ENCODE measurements around the gene OBI1. TPM values are rescaled to one million over a fixed set of nuclear protein-coding genes. Genes with fewer than 3 reads are reported as not detected.
A peak's percentile ranks its signal among the peaks of the same experiment; 100 is the strongest.

The OBI1 gene
- total RNA-seq, 1 donor from 2014 or later, result 21.4 TPM

GRCh38 chr13:78604782-78605611 is 54.0 kb downstream of the OBI1 start:
- DNase-seq, result no peak
- H3K4me1 Mint-ChIP-seq, result peaks cover 35% of the 10 kb centered on the region
- no peaks in the 10 kb centered on the region for H3K9me3 Mint-ChIP-seq
- intact Hi-C loops (cut with micrococcal nuclease), result loop anchor here (1.0 to 5.0 kb wide), 2 partner anchors 11 to 688 kb away; partner anchors contain the start of gene EDNRB
- H3K36me3 Mint-ChIP-seq (ENCODE audit: low read depth), result peaks cover 15% of the 10 kb centered on the region
- no peak overlapping the region for H3K27ac Mint-ChIP-seq
- H3K27me3 Mint-ChIP-seq, result peaks cover 86% of the 10 kb centered on the region
- H3K4me3 Mint-ChIP-seq, result no peak overlapping the region

- Mint-ChIP-seq H3K9me3 (no peaks in the 10 kb centered on the region), H3K36me3 (ENCODE audit: low read depth) (peaks cover 15% of the 10 kb centered on the region), H3K4me1 (peaks cover 31% of the 10 kb centered on the region), H3K27ac (peak within 1 kb of the TSS; percentile 76), H3K27me3 (peaks cover 88% of the 10 kb centered on the region), H3K4me3 (peak within 1 kb of the TSS; percentile 80)
- DNase-seq, result peak; percentile 91
- intact Hi-C loops (cut with micrococcal nuclease), result loop anchor here (2.0 to 5.0 kb wide), 2 partner anchors 55 to 686 kb away; partner anchors contain the start of genes EDNRB and OBI1
These were observed 55.6 kb downstream of the OBI1 start, which contains the start of gene POU4F1 for GRCh38 chr13:78603240-78603957. TSS of gene POU4F1 (minus strand) at chr13:78603552. CDS start at chr13:78603326, 226 bp downstream.

- intact Hi-C loops (cut with micrococcal nuclease), result loop anchor here (2.0 to 5.0 kb wide), 2 partner anchors 56 to 685 kb away; partner anchors contain the start of genes EDNRB and OBI1
- Mint-ChIP-seq H3K4me3 (peak overlapping the region; percentile 80), H3K9me3 (no peaks in the 10 kb centered on the region), H3K27me3 (peaks cover 85% of the 10 kb centered on the region), H3K36me3 (ENCODE audit: low read depth) (peaks cover 12% of the 10 kb centered on the region), H3K27ac (peak overlapping the region; percentile 76), H3K4me1 (peaks cover 27% of the 10 kb centered on the region)
- peak; percentile 76 for DNase-seq
These were observed 56.3 kb downstream of the OBI1 start for GRCh38 chr13:78602561-78603239.

- Mint-ChIP-seq H3K4me1 (peaks cover 24% of the 10 kb centered on the region), H3K4me3 (peak overlapping the region; percentile 80), H3K9me3 (peaks cover 4% of the 10 kb centered on the region), H3K27me3 (peaks cover 85% of the 10 kb centered on the region), H3K27ac (peak overlapping the region; percentile 76), H3K36me3 (ENCODE audit: low read depth) (peaks cover 12% of the 10 kb centered on the region)
- no peak for DNase-seq
- intact Hi-C loops (cut with micrococcal nuclease), result loop anchor here (2.0 to 5.0 kb wide), 2 partner anchors 57 to 685 kb away; partner anchors contain the start of genes EDNRB and OBI1
These were observed 56.9 kb downstream of the OBI1 start for GRCh38 chr13:78601874-78602560.

- Mint-ChIP-seq H3K4me3 (peak overlapping the region; percentile 52), H3K4me1 (peaks cover 21% of the 10 kb centered on the region), H3K9me3 (peaks cover 4% of the 10 kb centered on the region), H3K36me3 (ENCODE audit: low read depth) (peaks cover 12% of the 10 kb centered on the region), H3K27me3 (peaks cover 81% of the 10 kb centered on the region), H3K27ac (peak overlapping the region; percentile 41)
- DNase-seq, result peak; percentile 69
- intact Hi-C loops (cut with micrococcal nuclease), result loop anchor here (5.0 kb wide), 1 partner anchor 684 kb away; the partner anchor contains the start of gene EDNRB
These were observed 57.7 kb downstream of the OBI1 start for GRCh38 chr13:78601124-78601873.

GRCh38 chr13:78600280-78600883 is 58.6 kb downstream of the OBI1 start:
- DNase-seq, result no peak
- Mint-ChIP-seq H3K9me3 (peaks cover 4% of the 10 kb centered on the region), H3K4me1 (peaks cover 21% of the 10 kb centered on the region), H3K27ac (peak overlapping the region; percentile 41), H3K27me3 (peaks cover 78% of the 10 kb centered on the region), H3K36me3 (ENCODE audit: low read depth) (peaks cover 12% of the 10 kb centered on the region), H3K4me3 (peak overlapping the region; percentile 32)
- intact Hi-C loops (cut with micrococcal nuclease), result loop anchor here (5.0 kb wide), 1 partner anchor 683 kb away; the partner anchor contains the start of gene EDNRB

GRCh38 chr13:78599645-78600279 is 59.2 kb downstream of the OBI1 start:
- peaks cover 11% of the 10 kb centered on the region for H3K36me3 Mint-ChIP-seq (ENCODE audit: low read depth)
- intact Hi-C loops (cut with micrococcal nuclease), result loop anchor here (5.0 to 10.0 kb wide), 2 partner anchors 465 to 682 kb away; partner anchors contain the start of gene EDNRB
- peaks cover 77% of the 10 kb centered on the region for H3K27me3 Mint-ChIP-seq
- H3K4me3 Mint-ChIP-seq, result no peak overlapping the region
- no peak overlapping the region for H3K27ac Mint-ChIP-seq
- H3K4me1 Mint-ChIP-seq, result peaks cover 21% of the 10 kb centered on the region
- peaks cover 4% of the 10 kb centered on the region for H3K9me3 Mint-ChIP-seq
- DNase-seq, result no peak

GRCh38 chr13:78598966-78599644 is 59.9 kb downstream of the OBI1 start:
- H3K36me3 Mint-ChIP-seq (ENCODE audit: low read depth), result peaks cover 11% of the 10 kb centered on the region
- H3K9me3 Mint-ChIP-seq, result peaks cover 4% of the 10 kb centered on the region
- intact Hi-C loops (cut with micrococcal nuclease), result loop anchor here (10.0 kb wide), 1 partner anchor 464 kb away; no protein-coding TSS in a partner anchor
- H3K4me3 Mint-ChIP-seq, result no peak overlapping the region
- no peak for DNase-seq
- peaks cover 20% of the 10 kb centered on the region for H3K4me1 Mint-ChIP-seq
- H3K27me3 Mint-ChIP-seq, result peaks cover 77% of the 10 kb centered on the region
- no peak overlapping the region for H3K27ac Mint-ChIP-seq

GRCh38 chr13:78598116-78598781 is 60.7 kb downstream of the OBI1 start:
- Mint-ChIP-seq H3K27ac (no peak overlapping the region), H3K9me3 (peaks cover 4% of the 10 kb centered on the region), H3K4me1 (peaks cover 13% of the 10 kb centered on the region), H3K4me3 (no peak overlapping the region), H3K27me3 (peaks cover 76% of the 10 kb centered on the region), H3K36me3 (ENCODE audit: low read depth) (peaks cover 9% of the 10 kb centered on the region)
- intact Hi-C loops (cut with micrococcal nuclease), result loop anchor here (10.0 kb wide), 1 partner anchor 463 kb away; no protein-coding TSS in a partner anchor
- no peak for DNase-seq

- Mint-ChIP-seq H3K4me1 (peaks cover 10% of the 10 kb centered on the region), H3K36me3 (ENCODE audit: low read depth) (peaks cover 7% of the 10 kb centered on the region), H3K9me3 (peaks cover 4% of the 10 kb centered on the region), H3K27ac (peak overlapping the region; percentile 25), H3K4me3 (no peak overlapping the region), H3K27me3 (peaks cover 80% of the 10 kb centered on the region)
- DNase-seq, result no peak
- intact Hi-C loops (cut with micrococcal nuclease), result loop anchor here (10.0 kb wide), 1 partner anchor 463 kb away; no protein-coding TSS in a partner anchor
These were observed 61.4 kb downstream of the OBI1 start for GRCh38 chr13:78597602-78597932.

All from activated CD4-positive, alpha-beta T cell treated with anti-CD3 and anti-CD28 coated beads, Interleukin-2, amount 10 ng/mL, durations not matched to agents 24 days and 14 days (primary cell).